HG02852 (cell line): Measurements from ENCODE around the gene RBM12.

Source experiments
- ATAC-seq: cut with Tn5 transposase; IDR thresholded peaks from one replicate; pipeline ENCODE4 v1.9.1; 2021; ENCODE audit warnings: mild to moderate bottlenecking, moderate library complexity; ENCODE audit not compliant: unreplicated experiment

RBM12 gene

DNA sequence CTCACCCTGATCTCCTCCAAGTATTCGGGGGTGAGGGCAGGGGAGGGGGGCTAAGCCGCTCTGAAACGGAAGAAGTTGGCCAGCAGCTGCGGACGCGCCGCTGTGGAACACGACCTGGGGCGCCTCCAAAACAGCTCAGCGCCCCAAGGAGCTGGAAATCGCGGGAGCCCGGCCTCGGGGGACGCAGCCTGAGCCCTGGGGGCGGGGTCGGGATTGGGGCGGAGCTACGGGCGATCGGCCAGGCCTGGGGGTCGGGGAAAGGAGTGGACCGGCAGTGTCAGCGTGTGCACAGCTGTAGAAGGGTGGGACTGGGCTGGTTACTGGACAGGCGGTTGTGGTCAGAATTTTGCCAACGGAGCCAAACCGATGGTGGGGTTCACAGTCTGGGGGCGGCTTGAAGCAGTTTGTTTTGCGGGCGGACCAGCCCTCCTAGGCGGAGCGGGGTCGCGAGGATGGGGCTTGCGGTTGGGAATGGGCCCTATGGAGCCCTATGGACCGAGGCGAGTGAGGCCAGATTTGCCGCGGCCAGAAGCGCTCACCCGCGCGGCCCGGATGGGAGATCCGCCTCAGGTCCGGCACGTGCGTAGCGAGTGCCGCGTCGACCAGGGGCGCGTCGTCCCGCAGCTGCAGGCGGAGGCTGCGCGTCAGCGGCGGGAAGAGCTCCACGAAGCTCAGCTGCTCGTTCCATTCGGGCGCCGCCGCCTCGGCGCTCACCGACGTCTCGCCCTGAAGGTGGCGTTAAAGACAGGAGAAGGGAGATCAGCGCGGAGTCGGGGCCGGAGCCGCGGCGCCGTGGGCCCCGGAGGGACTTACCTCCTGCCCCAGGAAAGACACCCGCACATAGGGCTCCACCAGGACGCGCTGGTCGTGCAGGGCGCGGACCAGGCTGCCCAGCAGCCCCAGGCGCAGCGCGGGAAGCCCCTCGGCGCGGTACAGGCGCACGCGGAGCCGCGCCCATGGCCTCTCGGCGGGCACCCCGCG lies 63.4 kb downstream of the RBM12 start:
- no peak for ATAC-seq

DNA sequence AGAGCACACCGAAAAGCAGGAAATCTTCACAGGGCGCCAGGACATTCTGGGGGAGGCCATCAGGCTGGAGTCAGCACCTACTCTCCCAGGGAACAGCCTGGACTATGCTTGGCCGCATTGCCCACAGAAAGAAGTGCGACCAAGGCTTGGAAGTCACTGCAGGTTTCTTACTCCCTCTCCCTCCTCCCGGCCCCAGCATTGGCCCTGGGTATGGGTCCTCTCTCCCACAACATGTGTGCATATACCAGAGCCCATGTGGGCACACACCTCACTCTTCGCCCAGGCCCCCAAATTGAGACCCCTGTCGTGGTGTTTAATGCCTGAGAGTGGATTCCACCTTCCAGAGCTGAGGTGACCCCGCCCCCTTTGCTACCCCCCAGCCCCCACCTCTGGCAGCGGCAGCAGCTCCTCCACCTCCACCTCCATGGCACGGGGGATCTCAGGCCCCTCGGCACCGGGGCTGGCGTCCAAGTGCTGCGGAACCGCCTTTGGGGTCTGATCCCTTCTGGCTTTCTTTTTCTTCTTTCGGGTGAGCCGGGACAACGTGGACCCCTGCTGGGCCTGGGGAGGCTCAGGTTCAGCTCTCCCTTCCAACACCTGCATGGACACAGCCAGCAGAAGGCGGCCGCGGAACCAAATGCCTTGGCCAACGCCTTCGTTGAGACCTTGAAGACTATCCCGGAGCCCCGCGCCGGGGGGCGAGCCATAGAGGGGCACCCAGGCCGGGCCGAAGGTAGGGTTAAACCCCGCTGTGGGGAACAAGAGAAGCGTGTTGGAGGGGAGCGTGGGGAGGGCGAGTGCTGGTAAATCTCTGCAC lies 64.3 kb downstream of the RBM12 start:
- ATAC-seq, result no peak

DNA sequence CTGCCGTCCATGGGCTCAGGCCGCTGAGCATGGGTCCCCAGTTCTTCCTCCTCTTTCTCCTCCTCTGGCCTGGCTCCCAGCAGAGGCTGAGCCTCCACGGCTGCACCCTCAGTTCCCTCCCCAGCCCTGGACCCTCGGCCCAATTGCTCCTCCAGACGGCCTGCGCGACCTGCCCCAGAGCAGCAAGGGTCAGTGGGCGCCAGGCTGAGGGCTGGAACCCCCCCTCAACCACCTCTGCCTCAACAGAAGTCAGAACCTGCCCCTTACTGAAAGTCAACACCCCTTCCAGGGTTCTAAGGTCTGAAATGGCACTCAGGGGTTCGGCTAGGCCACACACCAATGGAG lies 65.0 kb downstream of the RBM12 start:
- ATAC-seq, result no peak
